Measurements from ENCODE around the gene RAET1L. TPM values are rescaled to one million over a fixed set of nuclear protein-coding genes. Genes with fewer than 3 reads are reported as not detected.
A peak's percentile ranks its signal among the peaks of the same experiment; 100 is the strongest.
"Not testable (repeated sequence)": the region's sequence is repeated elsewhere in the genome, so short reads cannot be mapped to it uniquely, and the experiment has no call there.

Gene RAET1L
- total RNA-seq, 1 experiment from 2014 or later: not detected

DNA sequence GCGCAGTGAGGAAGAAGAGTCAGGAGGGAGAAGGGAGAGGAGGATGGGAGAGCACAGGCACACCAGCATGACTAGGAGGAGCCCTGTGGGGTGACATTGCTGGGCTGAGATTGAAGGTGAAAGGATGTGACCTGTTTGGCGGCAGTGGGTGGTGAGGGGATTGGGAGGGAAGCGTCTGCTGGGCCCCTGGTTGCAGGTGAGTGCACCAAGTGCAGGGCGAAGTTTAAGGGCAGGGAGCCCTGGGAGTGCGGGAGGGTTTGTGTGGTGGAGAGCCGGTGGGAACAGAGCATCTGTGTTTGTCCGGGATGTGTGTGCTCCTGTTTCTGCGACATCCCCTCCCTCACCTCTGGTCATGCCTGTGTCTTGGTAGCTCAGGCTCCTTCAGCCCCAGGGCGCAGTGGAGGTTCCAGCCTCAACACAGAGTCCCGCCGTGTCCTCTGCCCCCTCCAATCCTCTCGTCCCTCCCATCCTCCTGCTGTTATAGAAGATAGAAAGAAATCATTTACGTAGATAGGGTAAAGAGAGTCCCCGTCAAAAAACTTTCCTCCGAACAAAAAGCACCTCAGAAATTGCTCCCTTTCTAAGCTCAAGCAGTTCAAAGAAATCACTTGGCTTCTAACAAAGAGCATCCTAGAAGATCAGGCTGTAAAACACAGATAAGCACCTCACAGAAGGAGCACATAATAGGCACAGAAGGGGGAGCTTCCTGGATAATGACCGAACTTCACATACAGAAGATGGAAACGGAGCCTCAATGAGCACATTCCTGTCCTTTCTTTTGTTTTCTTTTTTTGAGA is 36.6 kb downstream of the RAET1L start:
- DNase-seq: no peak
- peaks cover 67% of the 10 kb centered on the region for H3K27me3 ChIP-seq
- peaks cover 9% of the 10 kb centered on the region for H3K9me3 ChIP-seq

DNA sequence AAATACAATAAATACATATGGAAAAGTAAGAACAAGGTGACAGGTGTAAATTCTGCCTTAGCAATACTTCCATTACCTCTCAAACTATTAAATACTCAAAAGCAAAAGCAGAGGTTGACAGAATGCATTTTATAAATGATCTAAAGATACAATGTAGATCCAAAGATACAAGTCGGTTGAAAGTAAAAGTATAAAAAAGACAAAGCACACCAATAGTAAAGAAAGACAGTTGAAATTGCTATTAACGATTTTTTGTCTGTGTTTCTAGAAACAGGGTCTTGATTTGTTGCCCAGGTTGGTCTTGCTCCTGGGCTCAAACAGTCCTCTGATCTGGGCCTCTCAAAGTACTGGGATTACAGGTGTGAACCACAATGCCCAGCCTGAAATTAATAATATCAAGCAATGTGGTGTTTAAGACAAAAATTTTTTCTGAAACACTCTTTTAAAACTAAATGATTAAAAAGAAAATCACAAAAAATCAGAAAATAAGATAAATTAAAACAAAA is 37.7 kb downstream of the RAET1L start:
- no peaks in the 10 kb centered on the region for H3K36me3 ChIP-seq
- peaks cover 64% of the 10 kb centered on the region for H3K27me3 ChIP-seq
- no peak for DNase-seq

More for the DNA sequence above, 36.6 kb downstream of the RAET1L start:
- H3K4me3 ChIP-seq: no peak overlapping the region
- no peaks in the 10 kb centered on the region for H3K36me3 ChIP-seq

DNA sequence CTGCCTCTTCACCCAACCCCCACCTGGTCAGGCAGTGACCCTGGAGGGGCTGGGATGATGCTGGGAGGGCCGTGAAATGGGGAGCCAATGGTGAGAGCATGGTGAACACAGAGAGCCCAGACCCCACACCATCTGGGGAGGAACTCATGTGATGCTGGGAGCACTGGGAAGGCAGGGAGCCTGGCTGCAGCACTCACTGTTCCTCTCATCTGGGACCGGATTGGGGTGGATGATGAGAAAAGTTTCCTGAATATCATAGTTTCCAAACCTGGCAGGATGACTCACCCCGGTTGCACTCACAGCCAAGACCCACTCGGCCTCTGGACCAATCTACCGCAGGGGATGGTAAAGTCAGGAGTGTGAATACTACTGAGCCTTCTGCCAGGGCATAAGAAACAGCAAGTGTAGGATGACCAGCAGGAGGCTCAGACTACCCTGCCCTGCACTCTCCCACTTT is 39.8 kb downstream of the RAET1L start:
- Histone ChIP-seq H3K27me3 (peaks cover 45% of the 10 kb centered on the region), H3K36me3 (no peaks in the 10 kb centered on the region), H3K4me3 (no peak overlapping the region), H3K9me3 (peaks cover 9% of the 10 kb centered on the region)
- DNase-seq: peak; percentile 73

More for the DNA sequence above, 37.7 kb downstream of the RAET1L start:
- Histone ChIP-seq H3K4me3 (no peak overlapping the region), H3K9me3 (peaks cover 9% of the 10 kb centered on the region)

DNA sequence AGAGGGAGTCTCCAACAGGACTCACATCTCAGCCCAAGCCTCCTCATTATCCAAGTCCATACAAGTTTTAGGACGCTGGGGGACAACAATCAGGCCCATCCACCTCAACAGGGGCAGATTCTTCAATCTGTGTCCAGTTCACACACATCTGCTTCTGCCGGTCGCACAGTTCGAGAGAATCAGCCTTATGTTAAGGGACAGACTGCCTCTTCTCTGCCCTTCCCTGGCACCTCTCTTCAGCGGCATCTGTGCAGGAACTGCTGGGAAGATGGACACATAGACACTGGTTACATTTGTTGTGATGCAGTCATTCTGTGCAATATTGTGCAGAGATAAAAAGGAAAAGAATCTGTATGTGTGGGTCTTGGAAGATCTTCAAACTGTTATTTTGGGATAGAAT is 40.6 kb downstream of the RAET1L start:
- Histone ChIP-seq H3K4me3 (no peak overlapping the region), H3K36me3 (no peaks in the 10 kb centered on the region), H3K9me3 (peaks cover 9% of the 10 kb centered on the region), H3K27me3 (peaks cover 37% of the 10 kb centered on the region)
- DNase-seq: no peak

DNA sequence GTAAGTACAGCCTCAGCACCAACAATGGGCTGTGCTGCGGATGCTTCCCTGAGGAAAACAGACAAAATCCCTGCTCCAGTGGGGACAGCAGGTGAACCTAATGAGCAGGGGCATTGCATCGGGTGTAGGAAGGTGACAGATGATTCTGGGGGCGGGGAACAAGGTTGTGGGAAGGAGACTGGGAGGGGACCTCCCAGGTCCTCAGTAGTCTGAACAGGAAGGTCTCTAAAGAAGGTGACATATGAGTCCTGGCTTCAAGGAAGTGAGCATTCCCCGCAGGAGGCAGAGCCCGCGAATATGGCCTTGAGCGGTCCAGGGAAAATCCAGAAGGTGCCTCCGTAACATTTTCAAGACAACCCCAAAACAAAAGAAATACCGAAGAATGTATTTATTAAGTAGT is 42.2 kb downstream of the RAET1L start:
- H3K36me3 ChIP-seq: no peaks in the 10 kb centered on the region
- H3K27me3 ChIP-seq: peaks cover 21% of the 10 kb centered on the region
- no peak for DNase-seq
- no peak overlapping the region for H3K4me3 ChIP-seq
- H3K9me3 ChIP-seq: peaks cover 6% of the 10 kb centered on the region

DNA sequence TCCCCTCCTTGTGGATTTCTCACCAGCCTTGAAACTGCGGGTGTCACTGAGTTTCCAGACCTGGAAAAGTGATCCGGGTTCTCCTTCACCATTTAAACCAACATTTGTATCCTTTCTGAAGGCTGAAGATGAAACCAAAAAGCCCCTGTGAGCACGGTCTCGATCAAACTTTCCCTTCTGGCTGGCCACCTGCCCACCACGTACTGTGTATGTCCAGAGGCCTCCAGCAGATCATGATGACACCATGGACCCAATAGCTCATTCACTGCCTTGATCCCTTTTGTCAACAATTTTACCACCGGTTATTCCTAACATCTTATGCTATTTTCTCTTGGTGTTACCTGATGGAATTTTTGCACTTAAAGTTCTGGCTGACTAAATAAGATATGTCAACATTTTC is 46.0 kb downstream of the RAET1L start:
- Histone ChIP-seq H3K27me3 (no peaks in the 10 kb centered on the region; the same call in 1 of the 2 replicates), H3K36me3 (no peaks in the 10 kb centered on the region), H3K4me3 (no peak overlapping the region)

DNA sequence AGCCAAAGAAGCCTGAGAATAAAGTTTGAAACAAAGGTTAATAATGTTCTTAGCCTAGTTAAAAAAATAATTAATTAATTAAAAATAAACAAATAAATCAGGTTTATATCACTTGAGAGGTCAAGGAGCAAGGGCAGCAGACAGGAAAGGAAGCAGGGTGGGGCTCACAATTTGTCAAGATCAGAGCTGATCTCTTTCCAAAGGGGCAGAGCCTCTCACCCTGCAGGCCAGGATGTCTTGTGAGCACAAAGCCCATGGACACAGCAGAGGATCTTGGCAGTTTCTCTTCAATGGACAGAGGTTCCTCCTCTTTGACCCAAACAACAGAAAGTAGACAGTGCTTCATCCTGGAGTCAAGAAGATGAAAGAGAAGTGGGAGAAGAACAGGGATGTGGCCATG is 46.7 kb downstream of the RAET1L start:
- no peaks in the 10 kb centered on the region for H3K36me3 ChIP-seq
- no peak overlapping the region for H3K4me3 ChIP-seq
- H3K9me3 ChIP-seq: no peaks in the 10 kb centered on the region
- no peak for DNase-seq
- H3K27me3 ChIP-seq: no peaks in the 10 kb centered on the region; the same call in 1 of the 2 replicates

More for the DNA sequence above, 46.0 kb downstream of the RAET1L start:
- no peak for DNase-seq
- H3K9me3 ChIP-seq: no peaks in the 10 kb centered on the region

DNA sequence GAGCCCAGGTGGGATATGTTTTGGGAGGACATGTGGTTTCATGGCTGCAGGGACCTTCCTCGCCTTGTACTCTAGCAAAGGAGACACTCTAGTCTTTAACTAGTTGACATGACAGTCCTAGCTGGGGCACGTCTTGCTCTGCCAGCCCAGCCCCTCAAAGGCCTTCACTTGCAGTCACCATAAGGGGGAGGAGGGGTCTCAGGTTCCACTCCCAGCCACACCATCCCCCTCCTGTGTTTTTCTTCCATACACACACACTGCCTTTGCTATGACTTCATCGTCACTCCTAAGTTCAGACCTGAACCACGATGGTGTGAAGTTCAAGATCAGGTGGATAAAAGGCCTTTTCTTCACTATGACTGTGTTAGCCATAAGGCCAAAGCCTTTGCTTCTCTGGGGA is 48.1 kb downstream of the RAET1L start:
- Histone ChIP-seq H3K36me3 (no peaks in the 10 kb centered on the region), H3K9me3 (no peaks in the 10 kb centered on the region), H3K4me3 (no peak overlapping the region), H3K27me3 (no peaks in the 10 kb centered on the region; the same call in 1 of the 2 replicates)
- no peak for DNase-seq

DNA sequence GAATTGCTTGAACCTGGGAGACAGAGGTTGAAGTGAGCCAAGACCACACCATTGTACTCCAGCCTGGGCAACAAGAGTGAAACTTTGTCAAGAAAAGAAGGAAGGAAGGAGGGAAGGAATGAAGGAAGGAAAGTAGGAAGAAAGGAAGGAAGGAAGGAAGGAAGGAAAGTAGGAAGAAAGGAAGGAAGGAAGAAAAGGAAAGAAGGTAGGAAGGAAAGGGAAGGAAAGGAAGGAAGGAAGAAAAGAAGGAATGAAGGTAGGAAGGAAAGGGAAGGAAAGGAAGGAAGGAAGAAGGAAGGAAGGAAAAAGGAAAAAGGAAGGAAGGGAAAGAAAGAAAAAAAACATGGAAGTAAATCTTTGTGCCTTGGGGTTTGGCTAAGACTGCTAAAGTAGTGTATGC is 49.9 kb downstream of the RAET1L start:
- Histone ChIP-seq H3K9me3 (no peaks in the 10 kb centered on the region), H3K27me3 (no peaks in the 10 kb centered on the region; the same call in 1 of the 2 replicates)
- no peak for DNase-seq

DNA sequence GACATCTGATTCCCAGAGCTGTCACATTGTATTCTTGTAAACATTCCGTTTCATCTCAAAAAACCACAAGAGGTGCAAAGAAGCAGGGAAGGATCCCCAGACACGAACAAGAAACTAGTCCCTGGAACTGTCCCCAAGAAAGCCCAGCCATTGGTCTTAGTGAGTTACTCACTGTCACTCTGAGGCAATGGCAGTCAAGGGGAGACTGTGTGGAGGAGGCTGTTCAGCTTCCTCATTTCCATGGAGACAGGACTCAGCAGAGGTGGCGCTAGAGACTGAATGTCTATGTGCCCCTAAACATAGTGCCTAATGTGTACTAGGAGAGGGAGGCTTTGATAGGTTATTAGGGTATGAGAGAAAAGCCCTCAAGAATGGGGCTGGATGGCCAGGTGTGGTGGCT is 50.5 kb downstream of the RAET1L start:
- Histone ChIP-seq H3K9me3 (no peaks in the 10 kb centered on the region), H3K27me3 (no peaks in the 10 kb centered on the region; the same call in 1 of the 2 replicates), H3K4me3 (no peak overlapping the region), H3K36me3 (no peaks in the 10 kb centered on the region)
- no peak for DNase-seq

More for the DNA sequence above, 49.9 kb downstream of the RAET1L start:
- no peak overlapping the region for H3K4me3 ChIP-seq
- no peaks in the 10 kb centered on the region for H3K36me3 ChIP-seq

DNA sequence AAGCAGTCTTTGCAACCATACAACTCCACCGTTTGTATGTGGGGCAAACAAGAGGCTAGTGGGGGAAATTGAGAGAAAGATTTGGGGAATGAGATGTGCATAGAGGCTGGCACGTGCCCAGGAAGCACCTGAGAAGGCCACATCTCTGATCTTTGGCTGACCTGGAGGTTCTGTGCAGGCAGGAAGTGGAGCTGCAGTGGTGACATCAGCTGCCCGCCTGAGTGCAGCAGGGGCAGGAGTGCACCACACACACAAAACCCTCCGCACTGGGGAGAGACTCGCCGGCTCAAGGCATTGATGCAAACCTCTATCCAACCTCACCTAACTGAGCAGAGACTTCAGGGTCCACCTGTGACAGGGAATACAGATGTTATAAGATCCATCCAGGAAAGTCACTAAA is 50.9 kb downstream of the RAET1L start:
- DNase-seq, H3K36me3 ChIP-seq, H3K9me3 ChIP-seq, H3K4me3 ChIP-seq, H3K27me3 ChIP-seq: not testable (repeated sequence)

DNA sequence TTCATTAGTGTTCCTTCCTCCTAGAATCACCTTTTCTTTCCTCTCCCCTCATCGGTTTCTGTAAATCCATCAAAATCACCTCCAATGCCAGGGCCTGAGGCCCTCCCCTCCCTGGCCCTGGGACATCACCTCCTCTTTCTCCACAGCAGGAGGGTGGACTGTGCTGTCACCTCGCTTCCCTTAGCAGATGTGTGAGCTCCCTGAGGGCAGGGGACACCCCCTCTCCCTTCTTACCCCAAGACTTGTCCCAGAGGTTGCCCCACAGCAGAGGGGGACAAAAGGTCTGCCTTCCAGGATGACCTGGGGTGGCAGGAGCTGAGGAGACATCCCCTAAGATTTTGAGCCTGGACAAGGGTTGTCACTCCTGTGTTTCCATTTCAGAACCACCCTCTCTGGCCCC is 55.7 kb downstream of the RAET1L start:
- DNase-seq: no peak
- Histone ChIP-seq H3K4me3 (no peak overlapping the region), H3K9me3 (no peaks in the 10 kb centered on the region), H3K36me3 (no peaks in the 10 kb centered on the region), H3K27me3 (no peaks in the 10 kb centered on the region)

DNA sequence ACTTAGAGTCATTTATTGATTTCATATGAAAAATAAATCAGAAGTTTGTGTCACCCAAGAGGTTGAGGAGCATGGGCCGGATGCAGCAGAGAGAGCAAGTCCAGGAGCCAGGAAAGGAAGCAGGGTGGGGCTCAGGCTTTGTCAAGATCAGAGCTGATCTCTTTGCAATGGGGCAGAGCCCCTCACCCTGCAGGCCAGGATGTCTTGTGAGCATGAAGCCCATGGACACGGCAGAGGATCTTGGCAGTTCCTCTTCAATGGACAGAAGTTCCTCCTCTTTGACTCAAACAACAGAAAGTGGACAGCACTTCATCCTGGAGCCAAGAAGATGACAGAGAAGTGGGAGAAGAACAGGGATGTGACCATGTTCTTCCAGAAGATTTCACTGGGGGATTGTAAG is 56.4 kb downstream of the RAET1L start:
- not testable (repeated sequence) for H3K27me3 ChIP-seq, DNase-seq, H3K36me3 ChIP-seq, H3K4me3 ChIP-seq, H3K9me3 ChIP-seq

Other genes starting within 250 kb of the RAET1L start
- 40.1 and 48.0 TPM in 2 replicates for gene LRP11, start 161.2 kb downstream of the RAET1L start, total RNA-seq (2014; rRNA removed; shearing (Covaris generic); ENCODE audit: low replicate concordance)
- gene RAET1E, start 127.4 kb downstream of the RAET1L start, total RNA-seq (2014; rRNA removed; shearing (Covaris generic); ENCODE audit: low replicate concordance): 2.8 and 5.7 TPM in 2 replicates
- 3.2 TPM in 1 of 2 replicates, not detected in the other for gene RAET1G, start 102.4 kb downstream of the RAET1L start, total RNA-seq (2014; rRNA removed; shearing (Covaris generic); ENCODE audit: low replicate concordance)
- 2.2 and 7.4 TPM in 2 replicates for gene ULBP2, start 83.5 kb downstream of the RAET1L start, total RNA-seq (2014; rRNA removed; shearing (Covaris generic); ENCODE audit: low replicate concordance)
- 1.5 and 2.5 TPM in 2 replicates for gene ULBP1, start 61.6 kb downstream of the RAET1L start, total RNA-seq (2014; rRNA removed; shearing (Covaris generic); ENCODE audit: low replicate concordance)
- 2.9 and 15.8 TPM in 2 replicates for gene ULBP3, start 43.6 kb upstream of the RAET1L start, total RNA-seq (2014; rRNA removed; shearing (Covaris generic); ENCODE audit: low replicate concordance)
- gene PPP1R14C, start 117.5 kb upstream of the RAET1L start, total RNA-seq (2014; rRNA removed; shearing (Covaris generic); ENCODE audit: low replicate concordance): 3.3 and 3.6 TPM in 2 replicates

Data from MG63 (cell line).